Natural killer cell (primary cell): Measurements from ENCODE around the gene MOSMO. TPM values are rescaled to one million over a fixed set of nuclear protein-coding genes. Genes with fewer than 3 reads are reported as not detected.

Experiments used
- ATAC-seq, 3 donors: fragments of 150-1000 bp in 2 of 3; fragments of 200-7000 bp in 1 of 3; cut with Tn5 transposase; 1 replicate in 1 of 3; 2 replicates in 2 of 3; pipeline ENCODE4 v1.10.0; 2021; ENCODE audit warnings: mild to moderate bottlenecking in 2 of 3, moderate library complexity in 2 of 3
- DNase-seq, 2 donors: peaks; one replicate each; pipeline versions ENCODE4 v3.0.0 to v3.0.0-alpha.2; 2013 to 2021; ENCODE audit warnings: mixed read lengths in 1 of 2
- H3K27ac ChIP-seq: one replicate; pipeline ENCODE4 v1.5.1; 2013; ENCODE audit warnings: mild to moderate bottlenecking, low read length
- H3K27me3 ChIP-seq: one replicate; pipeline ENCODE4 v1.6.1; 2013; ENCODE audit warnings: low read length; ENCODE audit not compliant: control insufficient read depth, insufficient read depth
- H3K36me3 ChIP-seq: one replicate; pipeline ENCODE4 v1.6.1; 2013; ENCODE audit warnings: low read length; ENCODE audit not compliant: control insufficient read depth, insufficient read depth
- H3K4me1 ChIP-seq: one replicate; pipeline ENCODE4 v1.6.1; 2013; ENCODE audit warnings: low read length; ENCODE audit not compliant: control insufficient read depth, insufficient read depth
- H3K4me3 ChIP-seq: one replicate; pipeline ENCODE4 v1.5.1; 2013; ENCODE audit warnings: low read length
- H3K9me3 ChIP-seq: one replicate; pipeline ENCODE4 v1.6.1; 2013; ENCODE audit warnings: low read length; ENCODE audit not compliant: control insufficient read depth, insufficient read depth
- H3K27ac Mint-ChIP-seq, 2 donors: one replicate each; pipeline ENCODE4 v1.8.0; 2022; ENCODE audit warnings: mild to moderate bottlenecking in 2 of 2, mixed read lengths in 2 of 2, moderate library complexity in 1 of 2
- H3K27me3 Mint-ChIP-seq, 2 donors: one replicate each; pipeline ENCODE4 v1.8.0; 2022; ENCODE audit warnings: low read depth in 2 of 2, mixed read lengths in 2 of 2
- H3K36me3 Mint-ChIP-seq: one replicate; pipeline ENCODE4 v1.8.0; 2022; ENCODE audit warnings: mixed read lengths
- H3K4me1 Mint-ChIP-seq, 2 donors: one replicate each; pipeline ENCODE4 v1.8.0; 2022; ENCODE audit warnings: mixed read lengths in 2 of 2
- H3K4me3 Mint-ChIP-seq: one replicate; pipeline ENCODE4 v1.8.0; 2022; ENCODE audit warnings: mild to moderate bottlenecking, moderate library complexity, mixed read lengths
- H3K9me3 Mint-ChIP-seq, 2 donors: one replicate each; pipeline ENCODE4 v1.8.0; 2022; ENCODE audit warnings: mixed read lengths in 2 of 2
- CTCF ChIP-seq: fragments of 200-600 bp; IDR thresholded peaks from one replicate; pipeline ENCODE4 v1.8.0; 2022; ENCODE audit warnings: antibody characterized with exemption
- WGBS: methylation state at CpG from one replicate; pipeline ENCODE4 v1.1.7; 2013; ENCODE audit warnings: missing lambda C conversion rate; ENCODE audit not compliant: insufficient coverage; 5-methylcytosine and 5-hydroxymethylcytosine counted together
- intact Hi-C: fragments of 100-400 bp; cut with micrococcal nuclease; formaldehyde crosslinking; loops from one replicate; pipeline ENCODE4 v1.14.2; 2022
- total RNA-seq, 4 donors: library from RNA; stranded (reverse); fragments of 120-200 nt in 1 of 4; gene quantifications; one replicate each; pipeline versions ENCODE4 v1.2.3 to v1.2.4, GENCODE V29; 2013 to 2022

Gene MOSMO
- total RNA-seq, 3 donors from 2014 or later (not counting 1 experiment from before 2014, with no cell fraction given): 8.6 to 10.3 (median 9.3) TPM

GRCh38 chr16:22008215-22009059 is 526 bp downstream of the MOSMO start:
- H3K4me1 Mint-ChIP-seq: peaks cover 36 to 44% of the 10 kb centered on the region in 2 donors
- no peak for TF ChIP-seq CTCF
- Histone ChIP-seq H3K4me1 (peaks cover 17% of the 10 kb centered on the region), H3K36me3 (no peaks in the 10 kb centered on the region), H3K27me3 (no peaks in the 10 kb centered on the region), H3K27ac (no peak overlapping the region), H3K9me3 (no peaks in the 10 kb centered on the region), H3K4me3 (peak overlapping the region; percentile 69)
- peak overlapping the region; percentile 38 to 88 for H3K27ac Mint-ChIP-seq
- ATAC-seq (peak; percentile 26 to 38 (median 38)), DNase-seq (peak; percentile 28 to 41)
- no peaks in the 10 kb centered on the region for H3K9me3 Mint-ChIP-seq
- under 1% methylated on average over 64 of the region's 65 CpGs for WGBS
- peak overlapping the region; percentile 90 for H3K4me3 Mint-ChIP-seq
- no peaks in the 10 kb centered on the region for H3K27me3 Mint-ChIP-seq
- H3K36me3 Mint-ChIP-seq: no peaks in the 10 kb centered on the region
- intact Hi-C loops: no loop called here

GRCh38 chr16:22010902-22011301 is 3.0 kb downstream of the MOSMO start:
- H3K36me3 Mint-ChIP-seq: no peaks in the 10 kb centered on the region
- peaks cover 39 to 49% of the 10 kb centered on the region in 2 donors for H3K4me1 Mint-ChIP-seq
- Histone ChIP-seq H3K4me1 (peaks cover 17% of the 10 kb centered on the region), H3K36me3 (no peaks in the 10 kb centered on the region), H3K27ac (no peak overlapping the region), H3K9me3 (no peaks in the 10 kb centered on the region), H3K27me3 (no peaks in the 10 kb centered on the region), H3K4me3 (no peak overlapping the region)
- H3K27me3 Mint-ChIP-seq: no peaks in the 10 kb centered on the region
- ATAC-seq (no peak), DNase-seq (no peak)
- TF ChIP-seq CTCF: no peak
- no peak overlapping the region for H3K4me3 Mint-ChIP-seq
- H3K27ac Mint-ChIP-seq: peak overlapping the region in 1 of 2 donors; percentile 3
- WGBS: 93% methylated on average over 5 of the region's 5 CpGs
- intact Hi-C loops: no loop called here
- no peaks in the 10 kb centered on the region for H3K9me3 Mint-ChIP-seq

DNA sequence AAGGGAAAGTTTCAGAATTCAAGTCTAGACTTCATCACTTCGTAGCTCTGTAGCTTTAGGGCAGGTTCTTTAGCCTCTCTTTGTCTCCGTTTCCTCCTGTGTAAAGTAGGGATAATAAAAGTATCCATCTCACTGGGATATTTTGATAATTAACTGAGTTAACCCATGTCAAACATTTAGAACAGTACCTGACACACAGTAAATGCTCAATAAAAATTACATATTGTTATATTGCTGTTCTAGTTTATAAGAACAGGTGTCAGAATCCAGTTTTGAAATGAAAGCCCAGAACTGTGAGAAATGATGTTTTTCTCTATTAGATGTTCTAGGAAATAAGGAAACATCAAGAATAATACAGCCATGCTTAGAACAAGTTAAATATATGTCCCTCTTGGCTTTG is 4.3 kb downstream of the MOSMO start:
- H3K9me3 Mint-ChIP-seq: no peaks in the 10 kb centered on the region
- H3K36me3 Mint-ChIP-seq: no peaks in the 10 kb centered on the region
- Histone ChIP-seq H3K4me3 (no peak overlapping the region), H3K4me1 (peaks cover 13% of the 10 kb centered on the region), H3K27me3 (no peaks in the 10 kb centered on the region), H3K27ac (no peak overlapping the region), H3K36me3 (no peaks in the 10 kb centered on the region), H3K9me3 (no peaks in the 10 kb centered on the region)
- DNase-seq: no peak
- WGBS: no CpG with 5 or more reads among the region's 2 CpGs
- intact Hi-C loops: no loop called here
- H3K4me1 Mint-ChIP-seq: peaks cover 46 to 53% of the 10 kb centered on the region in 2 donors
- TF ChIP-seq CTCF: no peak
- H3K4me3 Mint-ChIP-seq: no peak overlapping the region
- ATAC-seq: no peak
- peak overlapping the region in 1 of 2 donors; percentile 32 for H3K27ac Mint-ChIP-seq
- H3K27me3 Mint-ChIP-seq: no peaks in the 10 kb centered on the region
